GM12874 (cell line): ENCODE data around the gene GLB1L2.

Source experiments
- CTCF ChIP-seq: IDR thresholded peaks from 2 replicates; pipeline ENCODE4 v1.5.1; 2011; ENCODE audit warnings: low read depth, mild to moderate bottlenecking, control low read depth, low read length, moderate library complexity; ENCODE audit not compliant: insufficient read depth

GLB1L2 gene

GRCh38 chr11:134406264-134407185 lies 74.7 kb downstream of the GLB1L2 start:
- TF ChIP-seq CTCF, result no peak

- TF ChIP-seq CTCF, result no peak
These were observed 75.6 kb downstream of the GLB1L2 start for GRCh38 chr11:134407321-134407828.

GRCh38 chr11:134407923-134408322 lies 76.1 kb downstream of the GLB1L2 start:
- no peak for TF ChIP-seq CTCF

- TF ChIP-seq CTCF, result no peak
These were observed 78.0 kb downstream of the GLB1L2 start for GRCh38 chr11:134409552-134410429.

GRCh38 chr11:134410766-134411165 lies 79.0 kb downstream of the GLB1L2 start:
- no peak for TF ChIP-seq CTCF

GRCh38 chr11:134412203-134413042 lies 80.6 kb downstream of the GLB1L2 start, which contains the start of gene B3GAT1:
Gene B3GAT1 (minus strand): TSS chr11:134412242. CDS start chr11:134387659, 24,583 bp downstream.
- TF ChIP-seq CTCF, result no peak
